Superior temporal gyrus (tissue), 1 donor: ENCODE data around the gene GNE.
"Not testable (repeated sequence)": the region's sequence is repeated elsewhere in the genome, so short reads cannot be mapped to it uniquely, and the experiment has no call there.

ENCODE experiments used
- DNase-seq: peaks from one replicate; pipeline ENCODE4 v3.0.0-alpha.2; 2016; ENCODE audit errors: extremely low spot score

The GNE gene

GRCh38 chr9:36258208-36258995, at the start of gene GNE:
TSS of gene GNE (minus strand) at chr9:36258448. CDS start at chr9:36249355, 9,093 bp downstream.
- DNase-seq = peak; percentile 98

GRCh38 chr9:36306471-36307306, 48.4 kb upstream of the GNE start:
- DNase-seq = no peak

GRCh38 chr9:36304366-36304765, 46.1 kb upstream of the GNE start:
- DNase-seq = not testable (repeated sequence)

- DNase-seq = no peak
Observed at GRCh38 chr9:36301227-36301626, 43.0 kb upstream of the GNE start.

- no peak for DNase-seq
Observed at GRCh38 chr9:36298566-36298965, 40.3 kb upstream of the GNE start.

- no peak for DNase-seq
Observed at GRCh38 chr9:36297798-36298197, 39.5 kb upstream of the GNE start.

GRCh38 chr9:36294996-36295395, 36.7 kb upstream of the GNE start:
- DNase-seq = not testable (repeated sequence)

- no peak for DNase-seq
Observed at GRCh38 chr9:36293918-36294317, 35.7 kb upstream of the GNE start.

- DNase-seq = no peak
Observed at GRCh38 chr9:36293171-36293570, 34.9 kb upstream of the GNE start.

GRCh38 chr9:36292641-36293040, 34.4 kb upstream of the GNE start:
- DNase-seq = no peak

- DNase-seq = no peak
Observed at GRCh38 chr9:36290996-36291395, 32.7 kb upstream of the GNE start.

GRCh38 chr9:36289836-36290435, 31.7 kb upstream of the GNE start:
- DNase-seq = no peak

GRCh38 chr9:36288070-36288469, 29.8 kb upstream of the GNE start:
- DNase-seq = no peak

GRCh38 chr9:36286388-36286787, 28.1 kb upstream of the GNE start:
- DNase-seq = no peak

- no peak for DNase-seq
Observed at GRCh38 chr9:36284226-36284625, 26.0 kb upstream of the GNE start.

GRCh38 chr9:36282275-36282674, 24.0 kb upstream of the GNE start:
- DNase-seq = no peak

- DNase-seq = no peak
Observed at GRCh38 chr9:36280989-36281388, 22.7 kb upstream of the GNE start.

GRCh38 chr9:36278243-36278642, 20.0 kb upstream of the GNE start:
- no peak for DNase-seq

- DNase-seq = no peak
Observed at GRCh38 chr9:36276781-36277181, 18.5 kb upstream of the GNE start.

- no peak for DNase-seq
Observed at GRCh38 chr9:36276254-36276653, 18.0 kb upstream of the GNE start.

- no peak for DNase-seq
Observed at GRCh38 chr9:36275060-36275459, 16.8 kb upstream of the GNE start.

GRCh38 chr9:36273354-36273753, 15.1 kb upstream of the GNE start:
- DNase-seq = not testable (repeated sequence)

GRCh38 chr9:36268007-36268427, 9.8 kb upstream of the GNE start:
- no peak for DNase-seq
